H1 (cell line): ENCODE results near the gene MSANTD3. TPM values are rescaled to one million over a fixed set of nuclear protein-coding genes. Genes with fewer than 3 reads are reported as not detected.

ENCODE experiments used
- CEBPB ChIP-seq: IDR thresholded peaks from 2 replicates; pipeline ENCODE4 v1.6.1; 2012; ENCODE audit warnings: low read depth, low read length
- KDM1A ChIP-seq: fragments of 200-600, 300-600 bp; sonication (generic); IDR thresholded peaks from 2 replicates; pipeline ENCODE4 v1.7.1; 2016; ENCODE audit warnings: mild to moderate bottlenecking, low read length, borderline replicate concordance
- RFX5 ChIP-seq: IDR thresholded peaks from 2 replicates; pipeline ENCODE4 v1.6.1; 2011; ENCODE audit warnings: low read depth, low read length, improper control_type of control experiment, borderline replicate concordance
- polyA plus RNA-seq, 7 experiments: library from polyadenylated mRNA; depleted of rRNA in 3 of 7; stranded (reverse) in 5 of 7; unstranded in 2 of 7; fragments of >200 nt in 5 of 7; fragments of 200-250 nt in 2 of 7; gene quantifications; 1 replicate in 5 of 7; 2 replicates in 1 of 7; 4 replicates in 1 of 7; pipeline versions ENCODE4 v1.2.1 to v1.2.3, GENCODE V29; 2011 to 2013; ENCODE audit warnings: missing spikeins in 2 of 7, mixed read lengths in 2 of 7
- total RNA-seq: library from RNA; stranded (reverse); fragmentation: NEBNext Ultra II Directional; extraction: Animal tissue kit (Norgen Biotek cat#: 25700); gene quantifications from 2 replicates; pipeline ENCODE4 v1.2.1, GENCODE V29; 2021

MSANTD3 gene
- total and polyA plus RNA-seq, 2 of the 8 experiments (the other 6 are each of a cell fraction or from before 2014, with no cell fraction given): 12.0 to 41.3 TPM

DNA sequence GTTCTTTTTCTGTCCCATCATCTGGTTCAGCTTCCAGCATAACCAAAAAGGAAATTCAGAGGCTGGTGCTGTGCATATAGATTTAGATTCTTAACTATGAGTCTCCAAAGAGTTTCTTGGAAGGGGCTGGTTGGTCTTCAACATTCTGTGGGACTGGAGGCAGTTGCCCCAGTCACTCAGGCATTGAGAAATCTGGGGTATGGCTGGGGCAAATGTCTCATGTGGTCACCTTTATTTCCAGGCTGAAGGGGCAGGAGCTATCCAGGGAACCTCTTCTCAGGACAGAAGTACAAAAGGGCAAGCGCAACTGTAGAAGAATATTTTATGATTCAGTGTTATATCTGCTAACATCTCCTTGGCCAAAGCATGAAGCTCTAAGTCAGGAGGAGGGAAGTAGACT is 30.6 kb downstream of the MSANTD3 start (continued):
- no peak for TF ChIP-seq KDM1A
- TF ChIP-seq CEBPB: no peak
- TF ChIP-seq RFX5: no peak
